ENCODE measurements around the gene TUB.

The TUB gene

DNA sequence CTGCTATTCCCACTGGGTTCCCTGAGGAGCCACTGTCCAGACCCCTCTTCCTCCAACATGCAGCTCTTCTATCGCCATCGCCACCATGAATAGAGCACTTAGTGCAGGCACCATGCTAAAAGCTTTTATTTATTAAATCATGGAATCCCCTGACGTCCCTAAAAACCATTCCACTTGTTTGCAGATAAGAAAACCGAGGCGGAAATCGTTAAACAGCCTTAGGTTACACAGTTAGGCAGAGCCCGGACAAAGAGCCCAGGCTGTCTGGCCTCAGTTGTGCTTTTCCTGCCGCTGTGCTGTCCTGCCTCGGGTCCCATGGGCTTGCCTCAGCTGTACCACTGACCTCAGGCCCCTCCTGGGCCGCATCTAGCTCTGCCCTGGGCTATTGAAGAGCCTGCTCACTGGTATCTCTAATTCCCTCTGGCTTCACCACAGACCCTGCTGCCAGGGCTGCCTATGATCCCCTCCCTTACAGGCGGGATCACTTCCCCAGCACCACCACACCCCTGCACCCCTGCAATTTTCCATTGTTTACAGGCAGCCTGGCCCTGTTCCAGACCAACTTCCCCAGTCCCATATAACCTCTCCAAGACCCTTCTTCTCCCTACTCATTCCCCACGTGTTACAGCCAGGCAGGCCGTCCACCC is 13.0 kb upstream of the TUB start:
- no peak for DNase-seq (ENCODE audit: extremely low read depth in 1 of 2, low read depth in 1 of 2)

DNA sequence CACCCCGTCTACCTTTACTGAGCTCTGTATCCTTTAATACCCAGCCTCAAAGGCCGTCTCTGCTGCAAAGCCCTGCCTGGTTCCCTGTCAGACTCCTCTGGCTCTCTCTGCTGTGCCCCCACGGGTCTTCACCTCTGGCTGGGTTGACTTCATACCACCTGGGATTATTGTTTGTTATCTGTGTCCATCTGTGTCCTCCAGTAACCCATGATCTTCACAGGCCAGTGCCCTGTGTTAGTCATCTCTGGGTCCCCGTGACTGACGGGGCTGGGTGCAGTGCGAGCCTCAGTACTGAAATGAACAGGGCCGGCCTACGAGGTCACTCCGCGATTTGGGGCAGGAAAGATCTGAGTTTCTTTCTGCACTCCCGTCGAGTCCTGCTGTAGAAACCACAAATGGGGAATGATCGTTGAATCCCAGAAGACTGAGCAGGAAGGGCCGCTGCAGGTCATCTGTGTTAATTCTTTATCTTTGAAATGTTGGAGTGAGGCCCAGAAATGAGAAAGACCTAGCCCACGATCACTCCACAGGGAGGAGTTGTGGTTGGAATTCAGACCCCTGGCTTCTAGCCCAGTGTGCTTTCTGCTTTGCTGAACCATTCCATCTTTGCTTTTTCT is 12.3 kb upstream of the TUB start:
- DNase-seq (ENCODE audit: extremely low read depth in 1 of 2, low read depth in 1 of 2), result no peak

DNA sequence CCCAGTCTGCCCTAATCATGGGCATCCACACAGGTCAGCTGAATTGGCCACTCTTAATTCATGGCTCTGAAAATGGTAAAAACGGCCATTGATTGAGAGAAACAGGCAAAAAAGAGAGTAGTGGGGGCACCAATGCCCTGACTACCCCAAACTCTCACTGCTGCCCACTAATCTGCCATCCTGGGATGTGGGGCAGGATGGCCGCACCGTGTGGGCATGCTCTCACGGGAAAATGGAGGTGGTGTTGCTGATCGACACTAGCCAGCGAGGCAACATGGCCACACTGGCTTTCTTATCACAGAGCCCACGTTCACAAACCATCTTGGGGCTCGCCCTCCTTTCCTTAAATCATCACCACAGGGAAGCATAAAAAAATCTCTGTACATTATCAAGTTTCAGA is 11.2 kb upstream of the TUB start:
- DNase-seq (ENCODE audit: extremely low read depth in 1 of 2, low read depth in 1 of 2), result no peak

DNA sequence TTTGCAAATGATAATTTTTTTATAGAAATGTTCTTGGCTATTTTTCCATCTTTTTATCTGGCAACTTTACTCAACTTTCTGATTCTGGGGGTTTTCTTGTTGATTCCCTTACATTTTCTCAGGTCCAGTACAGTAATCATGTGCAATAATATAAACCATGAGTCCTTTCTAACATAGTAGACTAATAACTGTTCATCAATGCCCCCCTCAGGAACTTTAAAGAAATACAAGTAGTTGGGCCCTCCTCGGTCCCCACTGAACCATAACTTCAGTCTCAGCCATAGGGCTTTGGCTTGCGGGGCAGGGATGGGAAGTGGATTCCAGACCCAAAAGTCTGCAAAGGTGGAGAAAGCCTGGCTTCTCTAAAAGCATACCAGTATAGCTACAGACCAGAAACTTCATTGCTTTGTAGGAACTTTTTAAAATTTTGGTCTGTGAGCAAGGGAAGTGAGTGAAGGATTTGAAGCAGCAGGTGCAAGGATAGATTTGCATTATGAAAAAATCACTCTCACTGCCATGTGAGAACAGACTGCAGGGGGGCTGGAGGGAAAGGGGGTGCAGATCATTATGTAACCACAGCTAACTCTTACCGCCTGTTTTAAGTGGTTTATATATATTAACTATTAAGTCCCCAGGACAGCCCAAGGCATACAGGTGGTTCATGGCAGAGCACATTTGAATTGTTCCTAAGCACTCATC is 10.4 kb upstream of the TUB start:
- DNase-seq (ENCODE audit: extremely low read depth in 1 of 2, low read depth in 1 of 2), result no peak

DNA sequence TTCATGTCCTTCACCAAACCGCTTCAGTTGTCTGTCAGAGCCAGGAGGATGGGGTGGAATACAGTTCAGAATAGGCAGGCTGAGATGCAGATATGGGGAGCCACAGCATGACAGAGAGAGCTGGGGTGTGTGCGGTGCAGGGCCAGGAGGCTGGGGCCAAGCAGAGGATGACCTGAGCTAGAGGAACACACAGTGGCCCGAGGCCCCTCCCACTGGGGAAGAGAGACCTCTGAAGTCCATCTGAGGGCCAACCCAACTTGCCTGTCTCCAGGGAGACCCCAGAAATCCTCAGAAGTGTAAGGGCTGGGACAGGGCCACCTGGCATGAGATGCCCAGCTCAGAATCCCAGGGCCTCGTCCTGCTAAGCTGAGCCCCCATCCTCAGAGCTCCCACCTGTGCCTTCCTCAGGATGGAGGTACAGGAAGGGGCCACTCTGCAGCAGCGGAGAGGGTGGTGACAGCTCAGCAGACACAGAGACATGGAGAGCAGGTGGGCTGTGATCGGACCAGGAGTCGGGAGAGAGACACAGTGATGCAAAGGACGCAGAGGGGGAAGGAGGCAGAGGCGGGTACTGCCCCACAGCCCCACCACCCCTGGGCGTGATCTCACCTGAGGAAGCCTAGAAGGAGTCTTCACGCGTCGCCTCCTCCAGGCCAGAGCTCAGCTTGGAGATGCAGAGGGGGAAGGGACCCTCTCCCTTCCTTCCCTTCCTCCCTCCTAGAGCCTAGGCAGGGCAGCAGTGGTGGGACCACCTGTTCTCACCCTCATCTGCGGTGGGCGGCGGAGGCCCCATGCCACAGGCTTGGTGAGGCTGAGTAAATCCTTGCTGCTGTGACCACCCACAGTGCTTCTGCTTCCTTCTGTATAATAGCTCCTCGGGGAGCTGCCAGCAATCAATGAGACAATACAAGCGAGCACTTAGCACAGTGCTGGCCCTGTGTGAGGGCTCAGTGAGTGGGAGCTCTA is 9.1 kb upstream of the TUB start:
- no peak for DNase-seq (ENCODE audit: extremely low read depth in 1 of 2, low read depth in 1 of 2)

DNA sequence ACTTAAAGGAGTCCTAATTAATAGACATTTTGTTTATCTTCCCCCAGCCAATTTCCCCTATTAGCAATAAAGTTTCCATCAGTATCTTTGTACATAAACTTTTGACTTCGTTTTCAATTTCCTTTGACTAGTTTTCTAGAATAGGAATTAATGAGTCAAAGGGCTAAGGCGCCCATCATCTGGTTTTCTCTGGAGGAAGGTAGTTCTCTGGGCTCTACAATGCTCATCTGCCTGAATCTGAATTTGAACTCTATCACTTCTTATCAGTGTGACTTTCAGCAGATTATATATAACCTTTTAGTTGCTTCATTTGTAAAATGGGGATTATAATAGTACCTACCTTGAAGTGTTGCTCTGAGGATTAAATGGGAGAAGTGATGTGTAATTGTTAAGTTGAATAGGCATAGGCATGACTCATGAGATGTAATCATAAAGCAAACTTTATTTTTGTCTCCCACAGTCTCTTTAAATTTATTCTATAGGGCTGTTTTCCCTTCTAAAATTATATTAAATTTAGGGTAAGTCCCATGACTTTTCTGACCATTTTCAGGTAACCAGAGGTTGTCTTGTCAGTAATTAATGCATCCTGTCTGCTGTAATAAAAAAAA is 5.8 kb upstream of the TUB start:
- DNase-seq (ENCODE audit: extremely low read depth in 1 of 2, low read depth in 1 of 2), result no peak

DNA sequence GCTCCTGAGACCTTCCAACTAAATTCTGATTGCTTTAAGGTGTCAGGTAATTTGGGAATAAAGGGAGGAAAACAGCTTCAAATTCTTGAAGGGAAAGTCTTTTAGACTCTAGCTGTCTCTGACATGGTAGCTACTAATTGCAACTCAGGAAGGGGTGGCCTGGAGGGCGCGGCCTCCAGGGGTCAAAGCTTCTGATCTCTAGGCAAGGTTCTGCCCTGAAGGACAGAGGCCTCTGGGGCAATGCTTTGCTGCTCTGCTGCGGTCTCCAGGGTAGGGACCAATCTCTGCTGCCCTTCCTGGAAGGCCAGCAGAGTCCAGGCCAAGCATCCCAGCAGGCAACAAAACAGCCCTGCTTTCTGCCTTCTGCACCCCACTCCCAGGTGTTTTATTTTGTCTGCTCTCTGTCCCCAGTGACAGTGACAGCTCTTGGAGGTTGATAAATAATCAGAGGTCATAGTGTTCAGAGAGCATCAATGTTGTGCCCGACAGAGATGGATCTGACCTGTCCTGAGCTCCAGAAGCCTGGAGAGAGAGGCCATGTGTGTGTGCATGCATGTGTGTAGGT is 1.8 kb upstream of the TUB start:
- DNase-seq (ENCODE audit: extremely low read depth in 1 of 2, low read depth in 1 of 2), result no peak

DNA sequence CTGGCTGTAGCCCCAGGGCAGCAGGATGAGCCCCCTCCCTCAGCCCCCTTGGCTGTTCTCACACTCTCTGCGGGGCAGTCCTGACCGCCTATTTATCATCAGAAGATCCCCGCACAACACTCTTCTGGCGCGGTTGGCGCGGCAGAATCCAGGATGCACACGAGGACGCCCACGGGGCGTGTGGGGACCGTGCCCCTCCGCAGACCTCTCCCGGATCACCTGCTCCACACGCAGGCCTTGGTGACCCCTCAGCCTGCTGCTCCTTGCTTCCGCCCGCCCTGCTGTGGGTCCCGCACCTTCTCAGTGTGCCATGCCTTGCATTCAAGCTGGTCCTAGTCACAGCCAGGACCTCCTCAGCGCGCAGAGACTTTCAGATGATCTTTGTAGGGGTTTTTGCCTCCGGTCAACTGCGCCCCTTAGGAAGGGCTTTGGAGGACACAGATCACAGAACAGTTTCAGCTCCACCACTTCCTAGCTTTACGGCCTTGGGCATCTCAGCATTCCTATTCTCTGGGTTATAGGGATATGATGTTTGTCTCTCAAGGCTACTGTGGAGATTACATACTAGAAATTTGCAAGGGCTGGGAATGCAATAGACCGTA is 841 bp upstream of the TUB start:
- no peak for DNase-seq (ENCODE audit: extremely low read depth in 1 of 2, low read depth in 1 of 2)

DNA sequence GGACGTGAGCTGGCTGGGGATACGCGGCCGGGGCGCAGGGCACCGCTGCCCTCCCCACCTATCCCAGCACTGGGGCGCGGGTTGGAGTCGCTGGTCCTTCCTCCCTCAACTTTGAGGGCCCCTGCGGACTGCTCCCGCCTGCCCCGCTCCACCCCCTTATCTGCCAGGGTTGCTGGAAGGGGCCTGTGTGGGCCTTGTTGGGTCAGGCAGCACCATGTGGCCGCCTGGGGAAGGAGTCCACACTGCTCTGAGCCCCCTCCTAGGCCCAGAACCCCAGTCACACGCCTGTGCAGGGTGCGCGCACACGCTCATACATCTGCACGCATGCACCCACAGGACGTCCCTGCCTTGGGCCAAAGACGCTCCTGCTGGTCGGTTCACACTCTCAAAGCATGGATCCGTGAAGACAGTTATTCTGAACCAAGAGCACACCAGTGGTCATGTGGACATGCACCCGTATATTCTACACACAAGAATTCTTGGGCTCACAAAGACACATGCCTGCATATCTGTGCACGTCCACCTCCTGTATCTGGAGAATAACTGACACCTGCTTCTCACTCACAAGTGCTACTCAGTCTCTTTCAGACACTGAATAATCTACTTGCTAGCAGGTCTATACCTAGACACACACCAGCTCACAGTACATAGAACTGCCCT is 710 bp downstream of the TUB start:
- no peak for DNase-seq (ENCODE audit: extremely low read depth in 1 of 2, low read depth in 1 of 2)

DNA sequence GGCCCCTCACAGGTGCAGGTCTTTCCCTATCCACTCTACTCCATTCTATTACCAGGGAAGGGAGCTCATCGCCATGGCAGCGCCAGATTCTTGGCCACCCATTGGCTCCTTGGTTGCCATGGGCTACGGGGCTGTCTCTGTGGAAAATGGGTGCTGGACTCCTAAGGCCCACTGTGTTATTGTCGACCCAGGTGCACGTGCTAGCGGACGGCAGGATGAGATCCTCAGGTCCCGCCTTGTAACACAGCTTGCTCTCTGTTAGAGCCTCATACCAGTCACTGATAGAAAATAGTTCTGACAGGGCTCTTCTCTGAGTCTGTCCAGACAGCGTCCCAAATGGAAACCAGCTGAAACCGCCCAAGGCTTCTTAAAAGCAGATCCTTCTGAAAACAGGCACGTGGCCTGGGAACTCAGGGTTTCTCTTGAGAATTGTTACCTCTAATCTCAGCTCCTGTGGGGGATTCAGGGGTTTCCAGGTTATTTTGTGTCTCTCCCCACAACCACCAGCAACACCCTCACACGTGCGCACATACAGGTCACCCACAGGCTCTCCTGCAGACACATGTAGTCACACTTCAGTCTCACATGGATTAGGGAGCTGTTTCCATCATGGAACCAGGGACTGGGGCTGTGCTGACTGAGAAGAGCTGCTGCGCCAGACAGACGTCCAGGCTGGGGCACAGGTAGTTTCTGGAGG is 1.5 kb downstream of the TUB start:
- no peak for DNase-seq (ENCODE audit: extremely low read depth in 1 of 2, low read depth in 1 of 2)

DNA sequence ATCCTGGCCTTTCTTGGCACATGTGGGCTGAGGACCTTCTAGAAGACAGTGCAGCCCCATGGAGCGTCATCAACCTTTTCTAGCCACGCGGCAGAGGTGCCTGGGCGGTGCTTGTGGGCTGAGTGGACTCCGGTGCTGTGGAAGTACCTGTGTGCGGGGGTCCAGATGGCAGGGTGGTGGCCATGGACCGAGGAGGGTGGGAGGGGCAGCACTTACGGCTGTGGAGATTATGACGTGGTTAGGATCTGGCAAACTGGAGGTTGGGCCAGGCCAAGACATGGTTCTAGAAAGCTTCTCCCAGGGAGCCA is 2.0 kb downstream of the TUB start:
- no peak for DNase-seq (ENCODE audit: extremely low read depth in 1 of 2, low read depth in 1 of 2)

DNA sequence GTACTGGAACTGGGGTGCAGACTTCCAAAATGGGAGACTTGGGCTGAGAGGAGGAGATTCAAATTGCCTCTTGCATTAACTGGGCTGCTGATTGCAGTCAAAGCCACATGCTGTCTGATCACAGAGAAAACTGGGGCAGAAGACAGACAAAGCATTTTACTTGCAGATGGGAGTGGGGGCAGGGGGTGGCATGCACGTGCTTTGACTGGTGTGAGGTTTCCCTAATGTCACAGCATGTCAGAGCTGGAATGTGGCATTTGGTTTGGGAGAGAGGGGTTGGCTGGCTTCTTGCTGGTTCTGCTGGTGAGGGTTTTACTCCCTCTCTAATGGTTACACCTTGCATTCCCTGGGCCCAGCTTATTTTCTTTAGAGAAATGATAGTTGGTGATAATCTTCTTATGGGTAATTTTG is 2.9 kb downstream of the TUB start:
- DNase-seq (ENCODE audit: extremely low read depth in 1 of 2, low read depth in 1 of 2), result no peak

DNA sequence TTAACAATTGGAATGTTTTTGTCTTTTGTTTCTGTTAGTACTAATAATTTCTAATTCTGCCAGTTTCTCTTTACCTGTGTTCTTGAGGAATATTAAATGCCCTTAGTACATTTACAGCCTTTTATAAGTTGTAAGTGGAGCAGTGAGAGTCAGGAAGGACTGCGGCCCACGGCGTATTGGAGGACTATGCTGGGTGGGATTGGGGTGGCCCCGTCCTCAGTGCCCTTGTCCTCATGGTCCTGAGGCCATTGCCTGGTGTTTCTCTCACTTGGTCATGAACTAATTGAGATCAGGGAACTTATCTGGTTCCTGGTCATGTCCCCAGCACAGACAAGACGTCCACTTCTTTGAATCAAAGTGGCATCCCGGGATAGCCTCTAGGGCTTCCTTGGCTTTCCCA is 3.3 kb downstream of the TUB start:
- DNase-seq (ENCODE audit: extremely low read depth in 1 of 2, low read depth in 1 of 2), result no peak

DNA sequence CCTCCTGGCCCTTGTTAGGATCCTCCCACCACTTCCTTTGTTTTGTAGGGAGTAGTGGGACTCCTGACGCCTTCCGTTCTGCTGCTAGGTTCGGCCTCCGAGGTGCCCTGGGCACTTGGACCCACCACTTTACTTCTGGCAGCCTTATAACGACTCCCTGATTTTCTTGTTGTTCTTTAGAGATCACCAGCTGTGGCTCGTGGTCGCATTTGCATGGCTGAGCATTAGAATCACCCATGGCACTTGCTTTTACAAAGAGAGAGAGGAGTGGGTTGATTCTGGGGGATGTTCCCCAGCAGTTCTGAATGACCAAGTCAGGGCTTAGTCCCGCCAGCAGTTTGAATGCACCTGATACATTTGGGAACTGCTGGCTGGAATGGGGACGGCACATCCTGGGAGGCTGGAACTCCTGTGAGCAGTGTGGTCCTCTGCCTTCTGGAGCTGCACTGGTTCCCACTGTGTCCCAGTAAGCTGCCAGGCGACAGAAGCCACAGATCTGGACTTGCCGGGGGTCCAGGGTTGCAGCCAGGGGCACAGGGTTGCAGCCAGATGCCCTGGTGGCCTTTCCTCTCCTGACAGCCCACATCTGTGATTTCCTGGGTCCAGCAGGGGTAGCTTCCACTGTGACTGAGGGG is 4.1 kb downstream of the TUB start:
- no peak for DNase-seq (ENCODE audit: extremely low read depth in 1 of 2, low read depth in 1 of 2)

DNA sequence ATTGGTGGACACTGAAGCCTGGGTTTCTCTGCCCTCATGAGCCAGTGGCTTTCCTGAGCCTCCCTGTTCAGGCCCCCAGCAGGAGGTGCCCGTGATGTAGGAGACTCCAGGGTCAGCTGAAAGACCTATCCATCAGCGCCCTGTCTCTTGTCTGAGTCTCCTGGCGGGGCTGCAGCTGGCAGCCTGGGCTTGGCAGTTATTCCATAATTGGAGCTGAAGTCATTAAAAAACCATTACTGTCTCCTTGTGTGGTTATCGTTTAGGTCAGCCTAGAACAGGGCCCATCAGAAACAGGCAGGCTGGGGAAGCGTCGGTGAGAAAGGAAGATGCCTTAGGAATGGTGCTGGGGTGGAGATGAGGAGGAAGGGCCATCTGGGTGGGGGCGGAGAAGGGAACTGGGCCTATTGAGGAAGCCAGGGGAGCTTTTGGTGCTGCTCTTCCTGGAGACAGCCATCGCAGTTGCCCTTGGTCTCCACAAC is 5.0 kb downstream of the TUB start:
- no peak for DNase-seq (ENCODE audit: extremely low read depth in 1 of 2, low read depth in 1 of 2)

DNA sequence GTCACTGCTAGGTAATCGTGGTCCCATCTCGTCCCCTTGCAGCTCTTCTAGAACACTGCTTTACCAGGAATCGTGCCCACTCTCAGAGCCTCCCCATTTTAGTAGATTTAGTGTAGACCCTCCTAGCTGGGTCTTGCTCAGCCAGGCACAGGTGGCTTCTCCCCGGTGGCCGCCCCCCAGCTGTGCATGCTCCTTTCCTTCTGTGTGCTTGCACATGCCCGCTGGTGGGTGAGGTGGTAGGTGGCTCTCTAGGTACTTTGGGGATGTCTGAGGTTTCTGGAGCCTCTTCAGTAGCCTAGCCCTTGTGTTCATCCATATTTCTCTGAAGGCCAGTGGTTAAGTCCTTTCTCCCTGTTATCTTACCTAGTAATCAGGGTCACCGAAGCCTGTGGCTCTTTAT is 5.6 kb downstream of the TUB start:
- no peak for DNase-seq (ENCODE audit: extremely low read depth in 1 of 2, low read depth in 1 of 2)

DNA sequence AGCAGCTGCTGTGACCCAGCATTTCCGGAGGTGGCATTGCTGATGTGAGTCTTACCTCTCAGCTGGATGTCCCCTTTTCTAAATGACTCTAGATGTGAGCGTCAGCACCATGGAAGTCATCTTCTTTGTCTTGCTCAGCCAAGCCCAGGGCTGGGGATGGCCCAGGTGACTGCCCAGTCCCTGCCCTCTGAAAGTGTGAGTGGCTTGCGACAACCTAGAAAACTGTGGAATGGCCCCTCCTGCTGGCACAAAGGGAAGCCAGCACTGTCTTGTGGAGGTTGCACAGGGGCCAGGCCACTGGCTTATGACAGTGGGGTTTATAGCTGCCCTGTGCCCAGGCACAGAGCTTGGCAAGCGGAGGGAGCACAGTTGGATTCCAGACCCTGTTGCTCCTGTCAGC is 6.2 kb downstream of the TUB start:
- DNase-seq (ENCODE audit: extremely low read depth in 1 of 2, low read depth in 1 of 2), result no peak

DNA sequence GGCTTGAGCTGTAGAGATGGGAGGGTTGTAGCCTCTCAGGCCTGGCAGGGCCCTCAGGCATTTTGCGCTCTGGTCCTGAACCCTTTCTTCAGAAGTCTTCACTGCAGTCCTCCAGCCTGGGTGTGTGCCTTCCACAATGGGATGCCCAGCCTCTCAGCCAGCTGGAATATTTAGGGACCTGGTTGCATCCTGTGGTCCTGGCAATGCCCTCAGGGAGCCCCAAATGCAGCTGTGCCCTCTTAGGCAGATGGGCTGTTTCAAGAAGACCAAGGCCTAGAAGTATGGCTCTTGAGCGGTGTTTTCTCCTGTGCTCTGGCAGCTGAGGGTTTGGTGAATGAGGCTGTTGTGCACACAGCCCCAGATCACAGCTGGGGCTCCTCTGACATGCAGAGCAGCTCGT is 6.7 kb downstream of the TUB start:
- DNase-seq (ENCODE audit: extremely low read depth in 1 of 2, low read depth in 1 of 2), result no peak
